Lower lobe of right lung (tissue), 2 donors: Measurements from ENCODE around the gene MGME1. TPM values are rescaled to one million over a fixed set of nuclear protein-coding genes. Genes with fewer than 3 reads are reported as not detected.

Experiments
- ATAC-seq, 2 donors: fragments of 200-7000 bp; cut with Tn5 transposase; one replicate each; pipeline ENCODE4 v1.9.1; 2020 to 2022; ENCODE audit warnings: mild to moderate bottlenecking in 2 of 2, moderate library complexity in 2 of 2
- DNase-seq: peaks from one replicate; pipeline ENCODE4 v3.0.0-alpha.2; 2020
- H3K27ac ChIP-seq: fragments of 200-600 bp; one replicate; pipeline ENCODE4 v1.8.0; 2022
- H3K27me3 ChIP-seq: fragments of 200-600 bp; one replicate; pipeline ENCODE4 v1.8.0; 2022; ENCODE audit warnings: low read depth
- H3K36me3 ChIP-seq: fragments of 200-600 bp; one replicate; pipeline ENCODE4 v1.8.0; 2022; ENCODE audit warnings: mild to moderate bottlenecking
- H3K4me1 ChIP-seq: fragments of 200-600 bp; one replicate; pipeline ENCODE4 v1.8.0; 2022
- H3K4me3 ChIP-seq: fragments of 200-600 bp; one replicate; pipeline ENCODE4 v1.8.0; 2022; ENCODE audit warnings: mild to moderate bottlenecking
- H3K9me3 ChIP-seq: fragments of 200-600 bp; one replicate; pipeline ENCODE4 v1.8.0; 2022
- intact Hi-C: fragments of 100-400 bp; cut with DNase I; formaldehyde crosslinking; loops from one replicate; pipeline ENCODE4 v1.11.0; 2022
- total RNA-seq: library from RNA; stranded (reverse); fragmentation: NEBNext Ultra II Directional; extraction: Animal tissue kit (Norgen Biotek cat#: 25700); gene quantifications from one replicate; pipeline ENCODE4 v1.2.1, GENCODE V29; 2021
- TF ChIP-seq, protein P1 (sequence below): fragments of 200-600 bp; IDR thresholded peaks from one replicate; pipeline ENCODE4 v1.8.0; 2022; ENCODE audit warnings: antibody characterized with exemption, mild to moderate bottlenecking
- donor health status: DM: no; HTN: yes; CAD: no; lungs with severe emphysema.

The MGME1 gene
- total RNA-seq, 1 donor from 2014 or later, result 11.3 TPM

DNA sequence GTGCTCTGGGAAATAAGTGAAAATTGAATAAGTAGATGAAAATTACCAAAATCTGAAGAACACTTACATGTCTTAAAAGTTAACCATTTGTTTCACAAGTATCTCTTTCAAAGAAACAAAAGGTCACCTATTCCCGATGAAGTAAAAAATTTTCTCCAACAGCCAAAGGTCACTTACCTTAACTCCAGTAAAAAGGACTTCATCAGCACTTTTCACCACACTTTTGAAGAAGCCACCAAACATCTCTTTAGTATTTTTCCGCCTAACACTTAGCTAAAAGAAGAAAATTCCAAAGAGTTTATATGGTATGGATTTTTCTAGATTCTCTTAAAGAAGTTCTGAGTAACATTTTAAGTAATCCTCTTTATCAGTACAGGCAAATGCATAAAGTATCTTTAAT lies 17.5 kb upstream of the MGME1 start:
- intact Hi-C loops, result no loop called here
- TF ChIP-seq, protein P1, sequence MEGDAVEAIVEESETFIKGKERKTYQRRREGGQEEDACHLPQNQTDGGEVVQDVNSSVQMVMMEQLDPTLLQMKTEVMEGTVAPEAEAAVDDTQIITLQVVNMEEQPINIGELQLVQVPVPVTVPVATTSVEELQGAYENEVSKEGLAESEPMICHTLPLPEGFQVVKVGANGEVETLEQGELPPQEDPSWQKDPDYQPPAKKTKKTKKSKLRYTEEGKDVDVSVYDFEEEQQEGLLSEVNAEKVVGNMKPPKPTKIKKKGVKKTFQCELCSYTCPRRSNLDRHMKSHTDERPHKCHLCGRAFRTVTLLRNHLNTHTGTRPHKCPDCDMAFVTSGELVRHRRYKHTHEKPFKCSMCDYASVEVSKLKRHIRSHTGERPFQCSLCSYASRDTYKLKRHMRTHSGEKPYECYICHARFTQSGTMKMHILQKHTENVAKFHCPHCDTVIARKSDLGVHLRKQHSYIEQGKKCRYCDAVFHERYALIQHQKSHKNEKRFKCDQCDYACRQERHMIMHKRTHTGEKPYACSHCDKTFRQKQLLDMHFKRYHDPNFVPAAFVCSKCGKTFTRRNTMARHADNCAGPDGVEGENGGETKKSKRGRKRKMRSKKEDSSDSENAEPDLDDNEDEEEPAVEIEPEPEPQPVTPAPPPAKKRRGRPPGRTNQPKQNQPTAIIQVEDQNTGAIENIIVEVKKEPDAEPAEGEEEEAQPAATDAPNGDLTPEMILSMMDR, result no peak

DNA sequence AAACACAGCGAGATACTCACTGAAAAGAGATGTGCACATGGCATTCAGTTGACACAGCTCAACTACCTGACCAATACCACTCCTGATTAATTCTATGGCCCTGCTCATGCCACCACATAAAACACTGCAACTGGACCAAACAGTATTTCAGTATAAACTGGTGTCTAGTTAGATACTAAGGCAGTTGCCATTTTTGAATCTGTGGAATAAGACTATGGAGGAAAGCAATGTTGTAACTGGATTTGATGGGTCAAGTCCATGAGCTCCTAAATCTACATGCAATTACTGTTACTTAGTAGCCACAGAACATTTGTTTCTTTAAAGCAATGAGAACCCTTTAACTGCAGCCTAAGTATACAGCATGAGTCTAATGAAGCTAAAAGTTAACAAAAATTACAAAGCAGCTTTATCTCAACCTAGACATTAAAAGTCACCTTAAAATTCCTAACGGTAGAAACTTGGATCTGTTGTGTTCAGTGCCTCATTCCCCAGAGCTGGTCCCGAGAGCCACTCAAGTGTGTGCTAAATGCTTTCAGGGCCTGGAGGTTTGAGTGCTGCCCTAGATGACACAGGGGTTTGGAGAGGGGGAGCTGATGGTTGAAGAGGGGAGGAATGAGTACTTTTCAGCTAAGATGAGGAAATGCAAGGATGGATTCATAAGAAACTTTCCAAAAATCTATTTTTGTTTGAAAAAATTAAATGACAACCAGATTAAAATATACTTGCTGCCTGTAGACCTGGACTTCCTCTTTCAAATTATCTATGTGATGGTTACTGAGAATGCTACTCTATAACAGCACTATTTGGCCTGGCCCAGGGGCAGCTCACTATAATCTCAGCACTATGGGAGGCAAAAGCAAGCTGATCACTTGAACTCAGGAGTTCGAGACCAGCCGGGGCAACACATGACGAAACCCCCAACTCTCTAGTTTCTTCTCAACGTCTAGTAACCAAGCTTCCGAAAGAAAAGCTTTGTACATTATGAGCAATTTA lies 15.8 kb upstream of the MGME1 start:
- Histone ChIP-seq H3K4me3 (no peak overlapping the region), H3K27ac (no peak overlapping the region), H3K36me3 (peaks cover 87% of the 10 kb centered on the region), H3K9me3 (no peaks in the 10 kb centered on the region), H3K27me3 (no peaks in the 10 kb centered on the region), H3K4me1 (peaks cover 25% of the 10 kb centered on the region)
- peak; percentile 65 to 72 for ATAC-seq
- DNase-seq, result no peak
- intact Hi-C loops, result no loop called here
- TF ChIP-seq, protein P1, result no peak

More for the DNA sequence above, 17.5 kb upstream of the MGME1 start:
- ATAC-seq (no peak), DNase-seq (no peak)
- Histone ChIP-seq H3K4me1 (peaks cover 14% of the 10 kb centered on the region), H3K4me3 (no peak overlapping the region), H3K36me3 (peaks cover 99% of the 10 kb centered on the region), H3K9me3 (no peaks in the 10 kb centered on the region), H3K27ac (no peak overlapping the region), H3K27me3 (no peaks in the 10 kb centered on the region)

DNA sequence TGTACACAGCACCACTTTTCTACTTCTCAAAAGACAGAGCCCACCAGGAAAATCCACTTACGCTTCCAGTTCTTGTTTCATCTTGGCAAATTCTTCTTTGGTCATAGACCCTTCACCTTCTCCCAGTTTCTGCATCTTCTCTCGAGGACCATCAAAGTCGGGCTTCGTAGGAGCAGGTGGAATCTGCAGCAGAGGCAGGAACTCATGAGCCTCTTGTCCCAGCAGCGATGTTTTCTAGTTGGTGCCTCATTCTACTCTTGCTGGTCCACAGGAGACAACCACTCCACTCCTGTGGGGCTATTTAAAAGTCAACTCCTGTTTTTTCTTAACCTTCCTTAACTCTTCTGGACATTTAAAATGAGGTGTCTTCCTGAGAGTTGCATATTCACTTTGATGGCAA lies 14.9 kb upstream of the MGME1 start:
- intact Hi-C loops, result no loop called here
- Histone ChIP-seq H3K4me3 (no peak overlapping the region), H3K27me3 (no peaks in the 10 kb centered on the region), H3K4me1 (peaks cover 35% of the 10 kb centered on the region), H3K27ac (peak overlapping the region; percentile 25), H3K36me3 (peaks cover 78% of the 10 kb centered on the region), H3K9me3 (no peaks in the 10 kb centered on the region)
- DNase-seq (no peak), ATAC-seq (no peak)
- TF ChIP-seq, protein P1, result no peak

DNA sequence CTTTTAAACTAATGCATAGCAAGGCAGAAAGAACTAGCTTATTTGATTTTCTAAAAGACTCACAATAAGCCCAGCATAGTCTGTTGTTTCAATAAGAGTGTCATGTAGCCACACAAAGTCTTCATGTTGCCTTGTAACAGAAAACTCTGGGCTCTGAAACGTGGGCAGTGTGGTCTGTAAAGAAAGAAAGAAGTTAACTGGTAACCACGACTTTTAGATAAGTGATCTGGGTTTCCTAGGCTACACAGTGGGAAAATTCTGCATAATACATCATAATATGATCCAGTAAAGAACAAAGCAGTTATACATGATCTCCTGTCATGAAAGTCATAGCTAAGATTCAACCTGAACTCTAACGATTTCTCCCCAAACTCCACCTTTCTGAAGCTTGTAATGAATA lies 13.5 kb upstream of the MGME1 start:
- intact Hi-C loops, result no loop called here
- Histone ChIP-seq H3K27me3 (no peaks in the 10 kb centered on the region), H3K36me3 (peaks cover 64% of the 10 kb centered on the region), H3K27ac (peak overlapping the region; percentile 19), H3K4me1 (peaks cover 48% of the 10 kb centered on the region), H3K4me3 (no peak overlapping the region), H3K9me3 (no peaks in the 10 kb centered on the region)
- no peak for ATAC-seq
- DNase-seq, result no peak
- TF ChIP-seq, protein P1, result no peak

DNA sequence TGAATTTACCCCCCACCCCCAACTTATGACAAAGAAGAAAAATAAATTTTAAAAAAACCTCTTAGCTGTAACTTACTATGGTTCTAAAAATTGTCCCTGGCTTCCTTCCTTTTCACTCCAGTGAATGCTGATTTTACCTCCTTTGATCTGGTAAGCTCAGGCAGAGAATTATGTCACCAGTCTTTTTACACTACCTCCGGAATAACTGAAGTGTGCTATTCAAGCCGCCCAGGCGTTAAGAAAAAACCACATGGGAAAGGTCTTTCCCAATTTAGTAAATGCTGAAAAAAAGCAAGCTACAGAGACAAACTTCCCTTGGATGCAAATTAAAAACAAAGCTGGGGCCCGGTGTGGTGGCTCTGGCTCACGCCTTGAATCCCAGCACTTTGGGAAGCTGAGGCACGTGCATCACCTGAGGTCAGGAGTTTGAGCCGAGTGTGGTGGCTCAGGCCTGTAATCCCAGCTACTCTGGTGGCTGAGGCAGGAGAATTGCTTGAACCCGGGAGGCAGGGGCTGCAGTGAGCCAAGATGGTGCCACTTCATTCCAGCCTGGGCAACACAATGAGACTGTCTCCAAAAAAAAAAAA lies 12.6 kb upstream of the MGME1 start:
- TF ChIP-seq, protein P1, result no peak
- Histone ChIP-seq H3K9me3 (no peaks in the 10 kb centered on the region), H3K27ac (peak overlapping the region; percentile 19), H3K27me3 (no peaks in the 10 kb centered on the region), H3K4me1 (peaks cover 57% of the 10 kb centered on the region), H3K36me3 (peaks cover 55% of the 10 kb centered on the region), H3K4me3 (no peak overlapping the region)
- no peak for ATAC-seq
- intact Hi-C loops, result no loop called here
- DNase-seq, result no peak
